ENCODE results near the gene CHST6.
"Not testable (repeated sequence)": the region's sequence is repeated elsewhere in the genome, so short reads cannot be mapped to it uniquely, and the experiment has no call there.

CHST6 gene

GRCh38 chr16:75526032-75526790, 31.0 kb upstream of the CHST6 start:
- no peak for DNase-seq (ENCODE audit: low read depth)
- H3K4me3 ChIP-seq (replicated peaks; ENCODE audit: low read depth, low read length) = no peak overlapping the region
- TF ChIP-seq CTCF (IDR thresholded peaks at IDR 0.05; ENCODE audit: low read length, missing control alignments) = no peak

DNA sequence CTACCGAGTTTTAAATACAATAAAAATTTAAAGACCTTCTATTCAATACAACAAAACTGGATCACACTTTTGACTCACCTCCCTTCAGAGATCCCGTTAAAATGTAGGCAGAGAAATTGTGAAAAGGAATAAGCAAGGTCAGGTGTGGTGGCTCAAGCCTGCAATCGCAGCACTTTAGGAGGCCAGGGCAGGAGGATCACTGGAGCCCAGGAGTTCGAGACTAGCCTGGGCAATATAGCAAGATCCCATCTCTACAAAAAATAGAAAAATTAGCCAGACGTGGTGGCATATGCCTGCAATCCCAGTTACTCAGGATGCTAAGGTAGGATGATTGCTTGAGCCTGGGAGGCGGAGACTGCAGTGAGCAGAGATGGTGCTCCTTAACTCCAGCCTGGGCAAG, 23.9 kb upstream of the CHST6 start:
- TF ChIP-seq CTCF (IDR thresholded peaks at IDR 0.05; ENCODE audit: low read length, missing control alignments) = no peak

GRCh38 chr16:75516189-75516966, 21.1 kb upstream of the CHST6 start:
- not testable (repeated sequence) for DNase-seq (ENCODE audit: low read depth)
- H3K4me3 ChIP-seq (replicated peaks; ENCODE audit: low read depth, low read length) = peak overlapping the region; percentile 80

More for the DNA sequence above, 23.9 kb upstream of the CHST6 start:
- H3K4me3 ChIP-seq (replicated peaks; ENCODE audit: low read depth, low read length) = no peak overlapping the region
- DNase-seq (ENCODE audit: low read depth) = no peak

GRCh38 chr16:75514296-75514695, 19.1 kb upstream of the CHST6 start:
- H3K4me3 ChIP-seq (replicated peaks; ENCODE audit: low read depth, low read length) = no peak overlapping the region
- DNase-seq (ENCODE audit: low read depth) = no peak
- TF ChIP-seq CTCF (IDR thresholded peaks at IDR 0.05; ENCODE audit: low read length, missing control alignments) = no peak

- no peak for TF ChIP-seq CTCF (IDR thresholded peaks at IDR 0.05; ENCODE audit: low read length, missing control alignments)
- DNase-seq (ENCODE audit: low read depth) = peak; percentile 96
Observed at GRCh38 chr16:75506574-75506973, 11.3 kb upstream of the CHST6 start.

GRCh38 chr16:75506107-75506506, 10.9 kb upstream of the CHST6 start:
- no peak overlapping the region for H3K4me3 ChIP-seq (replicated peaks; ENCODE audit: low read depth, low read length)
- no peak for TF ChIP-seq CTCF (IDR thresholded peaks at IDR 0.05; ENCODE audit: low read length, missing control alignments)
- no peak for DNase-seq (ENCODE audit: low read depth)

More at GRCh38 chr16:75506574-75506973, 11.3 kb upstream of the CHST6 start:
- no peak overlapping the region for H3K4me3 ChIP-seq (replicated peaks; ENCODE audit: low read depth, low read length)

GRCh38 chr16:75503801-75504200, 8.6 kb upstream of the CHST6 start:
- TF ChIP-seq CTCF (IDR thresholded peaks at IDR 0.05; ENCODE audit: low read length, missing control alignments) = no peak
- no peak overlapping the region for H3K4me3 ChIP-seq (replicated peaks; ENCODE audit: low read depth, low read length)
- DNase-seq (ENCODE audit: low read depth) = no peak
